Fibroblast of mammary gland (primary cell): ENCODE data around the gene RXRG.

Experiments used
- DNase-seq: peaks from one replicate; pipeline ENCODE4 v3.0.0-alpha.2; 2010; ENCODE audit warnings: low read depth
- H3K4me3 ChIP-seq: 2 replicates; pipeline ENCODE4 v1.5.1; 2011; ENCODE audit warnings: low read depth, mild to moderate bottlenecking, low read length, moderate library complexity; ENCODE audit not compliant: control insufficient read depth
- TF ChIP-seq, protein P1 (sequence below): conservative IDR thresholded peaks from 2 replicates; pipeline ENCODE4 v1.5.1; 2011; ENCODE audit warnings: low read depth, low read length, inconsistent platforms; ENCODE audit not compliant: control insufficient read depth, insufficient read depth

The RXRG gene

DNA sequence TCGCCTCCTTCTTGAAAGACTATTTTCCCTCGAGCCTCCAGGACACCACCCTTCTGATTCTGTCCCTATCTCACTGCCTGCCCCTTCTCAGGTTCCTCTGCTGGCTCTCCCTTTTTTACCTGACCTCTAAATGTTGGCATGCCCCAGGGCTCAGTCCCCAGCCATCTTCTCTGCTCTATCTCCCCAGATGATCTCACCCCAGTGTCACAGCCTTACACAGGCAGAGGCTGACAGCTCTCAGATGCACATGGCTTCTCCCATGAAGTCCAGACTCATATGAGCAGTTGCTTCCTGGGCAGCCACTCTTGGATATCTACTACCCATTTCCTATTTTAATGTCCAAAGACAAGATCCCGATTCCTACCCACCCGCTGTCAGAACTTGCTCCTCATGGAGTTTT lies 37.5 kb downstream of the RXRG start:
- TF ChIP-seq, protein P1, sequence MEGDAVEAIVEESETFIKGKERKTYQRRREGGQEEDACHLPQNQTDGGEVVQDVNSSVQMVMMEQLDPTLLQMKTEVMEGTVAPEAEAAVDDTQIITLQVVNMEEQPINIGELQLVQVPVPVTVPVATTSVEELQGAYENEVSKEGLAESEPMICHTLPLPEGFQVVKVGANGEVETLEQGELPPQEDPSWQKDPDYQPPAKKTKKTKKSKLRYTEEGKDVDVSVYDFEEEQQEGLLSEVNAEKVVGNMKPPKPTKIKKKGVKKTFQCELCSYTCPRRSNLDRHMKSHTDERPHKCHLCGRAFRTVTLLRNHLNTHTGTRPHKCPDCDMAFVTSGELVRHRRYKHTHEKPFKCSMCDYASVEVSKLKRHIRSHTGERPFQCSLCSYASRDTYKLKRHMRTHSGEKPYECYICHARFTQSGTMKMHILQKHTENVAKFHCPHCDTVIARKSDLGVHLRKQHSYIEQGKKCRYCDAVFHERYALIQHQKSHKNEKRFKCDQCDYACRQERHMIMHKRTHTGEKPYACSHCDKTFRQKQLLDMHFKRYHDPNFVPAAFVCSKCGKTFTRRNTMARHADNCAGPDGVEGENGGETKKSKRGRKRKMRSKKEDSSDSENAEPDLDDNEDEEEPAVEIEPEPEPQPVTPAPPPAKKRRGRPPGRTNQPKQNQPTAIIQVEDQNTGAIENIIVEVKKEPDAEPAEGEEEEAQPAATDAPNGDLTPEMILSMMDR: no peak
- no peak overlapping the region for H3K4me3 ChIP-seq
- no peak for DNase-seq

DNA sequence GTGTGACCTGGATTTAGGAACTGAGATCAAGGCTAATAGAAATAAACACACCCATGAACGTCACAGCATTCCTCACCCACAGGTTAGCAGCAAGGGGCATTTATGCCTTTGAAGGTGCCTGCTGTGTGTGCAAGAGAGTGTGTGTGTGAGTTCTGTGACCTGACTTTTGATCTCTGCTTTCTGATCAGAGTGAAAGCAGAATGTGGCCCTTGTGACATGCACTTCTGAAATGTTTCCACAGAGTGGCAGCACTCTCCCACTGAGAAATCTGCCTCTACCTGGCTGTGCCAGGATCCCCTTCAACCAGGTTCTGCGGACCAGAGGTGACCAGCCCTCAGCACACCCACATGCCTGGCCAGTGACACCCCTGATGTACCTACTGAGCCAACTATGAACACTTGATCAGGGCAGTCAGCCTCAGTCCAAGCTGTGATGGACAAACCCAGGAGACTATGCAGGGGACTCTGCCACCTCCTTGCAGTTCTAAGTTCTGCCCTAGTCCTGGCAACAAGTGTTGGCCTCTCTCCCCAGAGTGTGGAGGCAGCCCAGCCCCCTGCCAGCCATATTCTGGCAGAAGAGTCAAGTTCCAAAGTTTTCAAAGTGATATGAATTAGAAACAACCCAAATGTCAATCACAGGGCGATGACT lies 41.0 kb downstream of the RXRG start:
- no peak for DNase-seq
- H3K4me3 ChIP-seq: no peak overlapping the region
- TF ChIP-seq, protein P1: peak; percentile 48

- TF ChIP-seq, protein P1: no peak
- no peak for DNase-seq
- H3K4me3 ChIP-seq: no peak overlapping the region
These were observed 42.3 kb downstream of the RXRG start for GRCh38 chr1:165402517-165403111.

GRCh38 chr1:165397944-165398343 lies 47.0 kb downstream of the RXRG start:
- TF ChIP-seq, protein P1: no peak
- no peak overlapping the region for H3K4me3 ChIP-seq
- DNase-seq: peak; percentile 84

DNA sequence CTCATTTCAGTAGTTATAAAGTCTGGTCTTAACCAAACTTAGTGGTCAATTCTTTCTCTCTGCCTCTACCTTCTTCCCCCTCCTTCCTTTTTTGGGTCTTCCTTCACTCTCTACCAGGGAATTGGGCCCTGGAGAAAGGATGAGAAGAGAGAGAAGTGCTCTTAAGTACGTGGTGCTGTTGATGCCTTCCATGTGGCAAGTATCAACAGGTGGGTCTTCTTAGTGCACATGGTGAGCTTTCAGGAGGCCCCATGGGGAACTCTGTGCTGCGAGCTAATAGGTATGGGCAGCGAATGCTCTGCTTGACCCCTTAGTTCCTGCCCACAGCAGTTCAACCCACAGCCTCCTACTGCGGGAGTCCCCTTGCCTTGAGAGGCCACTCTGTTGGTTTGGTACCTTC lies 49.0 kb downstream of the RXRG start:
- DNase-seq: no peak
- TF ChIP-seq, protein P1: no peak
- no peak overlapping the region for H3K4me3 ChIP-seq

GRCh38 chr1:165395478-165395877 lies 49.4 kb downstream of the RXRG start:
- H3K4me3 ChIP-seq: no peak overlapping the region
- DNase-seq: no peak
- TF ChIP-seq, protein P1: no peak
